ENCODE measurements around the gene AADACL2.
"Not testable (repeated sequence)": the region's sequence is repeated elsewhere in the genome, so short reads cannot be mapped to it uniquely, and the experiment has no call there.

Gene AADACL2

GRCh38 chr3:151761581-151761980 is 27.9 kb downstream of the AADACL2 start:
- H3K4me3 ChIP-seq (ENCODE audit: low read depth in 1 of 2, low read length in 2 of 2): no peak overlapping the region
- H3K9ac ChIP-seq (ENCODE audit: low read depth in 1 of 2, low read length in 2 of 2): no peak overlapping the region
- H3K27me3 ChIP-seq (ENCODE audit: control insufficient read depth in 1 of 2, insufficient read depth in 2 of 2, low read length in 2 of 2): no peaks in the 10 kb centered on the region
- H3K36me3 ChIP-seq (ENCODE audit: control insufficient read depth in 1 of 2, insufficient read depth in 2 of 2, low read length in 2 of 2): no peaks in the 10 kb centered on the region
- no peaks in the 10 kb centered on the region for H3K4me1 ChIP-seq (ENCODE audit: control insufficient read depth in 1 of 2, insufficient read depth in 2 of 2, low read length in 2 of 2)
- H3K9me3 ChIP-seq (ENCODE audit: control insufficient read depth in 1 of 2, low read length in 2 of 2): no peaks in the 10 kb centered on the region
- no peak overlapping the region for H3K27ac ChIP-seq (ENCODE audit: low read depth, low read length)

- not testable (repeated sequence) for H3K9ac ChIP-seq (ENCODE audit: low read depth in 1 of 2, low read length in 2 of 2); H3K4me3 ChIP-seq (ENCODE audit: low read depth in 1 of 2, low read length in 2 of 2); H3K36me3 ChIP-seq (ENCODE audit: control insufficient read depth in 1 of 2, insufficient read depth in 2 of 2, low read length in 2 of 2); H3K4me1 ChIP-seq (ENCODE audit: control insufficient read depth in 1 of 2, insufficient read depth in 2 of 2, low read length in 2 of 2); H3K9me3 ChIP-seq (ENCODE audit: control insufficient read depth in 1 of 2, low read length in 2 of 2); H3K27me3 ChIP-seq (ENCODE audit: control insufficient read depth in 1 of 2, insufficient read depth in 2 of 2, low read length in 2 of 2); H3K27ac ChIP-seq (ENCODE audit: low read depth, low read length)
Observed at GRCh38 chr3:151764699-151765098, 31.0 kb downstream of the AADACL2 start.

GRCh38 chr3:151765685-151766084 is 32.0 kb downstream of the AADACL2 start:
- H3K4me3 ChIP-seq (ENCODE audit: low read depth in 1 of 2, low read length in 2 of 2): no peak overlapping the region
- H3K9ac ChIP-seq (ENCODE audit: low read depth in 1 of 2, low read length in 2 of 2): no peak overlapping the region
- no peaks in the 10 kb centered on the region for H3K36me3 ChIP-seq (ENCODE audit: control insufficient read depth in 1 of 2, insufficient read depth in 2 of 2, low read length in 2 of 2)
- H3K27ac ChIP-seq (ENCODE audit: low read depth, low read length): no peak overlapping the region
- no peaks in the 10 kb centered on the region for H3K27me3 ChIP-seq (ENCODE audit: control insufficient read depth in 1 of 2, insufficient read depth in 2 of 2, low read length in 2 of 2)
- peaks cover 5 to 7% of the 10 kb centered on the region in 2 donors for H3K4me1 ChIP-seq (ENCODE audit: control insufficient read depth in 1 of 2, insufficient read depth in 2 of 2, low read length in 2 of 2)
- H3K9me3 ChIP-seq (ENCODE audit: control insufficient read depth in 1 of 2, low read length in 2 of 2): no peaks in the 10 kb centered on the region

- H3K27ac ChIP-seq (ENCODE audit: low read depth, low read length): no peak overlapping the region
- no peaks in the 10 kb centered on the region for H3K27me3 ChIP-seq (ENCODE audit: control insufficient read depth in 1 of 2, insufficient read depth in 2 of 2, low read length in 2 of 2)
- no peaks in the 10 kb centered on the region for H3K36me3 ChIP-seq (ENCODE audit: control insufficient read depth in 1 of 2, insufficient read depth in 2 of 2, low read length in 2 of 2)
Observed at GRCh38 chr3:151766454-151766853, 32.7 kb downstream of the AADACL2 start.

GRCh38 chr3:151768393-151768930 is 34.7 kb downstream of the AADACL2 start:
- Histone ChIP-seq H3K27me3 (ENCODE audit: control insufficient read depth in 1 of 2, insufficient read depth in 2 of 2, low read length in 2 of 2) (no peaks in the 10 kb centered on the region), H3K27ac (ENCODE audit: low read depth, low read length) (no peak overlapping the region), H3K9ac (ENCODE audit: low read depth in 1 of 2, low read length in 2 of 2) (no peak overlapping the region), H3K36me3 (ENCODE audit: control insufficient read depth in 1 of 2, insufficient read depth in 2 of 2, low read length in 2 of 2) (no peaks in the 10 kb centered on the region), H3K4me3 (ENCODE audit: low read depth in 1 of 2, low read length in 2 of 2) (no peak overlapping the region), H3K4me1 (ENCODE audit: control insufficient read depth in 1 of 2, insufficient read depth in 2 of 2, low read length in 2 of 2) (peaks cover 7 to 8% of the 10 kb centered on the region in 2 donors), H3K9me3 (ENCODE audit: control insufficient read depth in 1 of 2, low read length in 2 of 2) (no peaks in the 10 kb centered on the region)

More at GRCh38 chr3:151766454-151766853, 32.7 kb downstream of the AADACL2 start:
- Histone ChIP-seq H3K9me3 (ENCODE audit: control insufficient read depth in 1 of 2, low read length in 2 of 2) (no peaks in the 10 kb centered on the region), H3K9ac (ENCODE audit: low read depth in 1 of 2, low read length in 2 of 2) (no peak overlapping the region), H3K4me1 (ENCODE audit: control insufficient read depth in 1 of 2, insufficient read depth in 2 of 2, low read length in 2 of 2) (peaks cover 7 to 8% of the 10 kb centered on the region in 2 donors), H3K4me3 (ENCODE audit: low read depth in 1 of 2, low read length in 2 of 2) (no peak overlapping the region)

GRCh38 chr3:151769175-151769574 is 35.4 kb downstream of the AADACL2 start:
- Histone ChIP-seq H3K27ac (ENCODE audit: low read depth, low read length) (no peak overlapping the region), H3K4me1 (ENCODE audit: control insufficient read depth in 1 of 2, insufficient read depth in 2 of 2, low read length in 2 of 2) (peaks cover 7 to 8% of the 10 kb centered on the region in 2 donors)

GRCh38 chr3:151770956-151771355 is 37.2 kb downstream of the AADACL2 start:
- peak overlapping the region; percentile 65 to 67 for H3K4me3 ChIP-seq (ENCODE audit: low read depth in 1 of 2, low read length in 2 of 2)

More at GRCh38 chr3:151769175-151769574, 35.4 kb downstream of the AADACL2 start:
- Histone ChIP-seq H3K36me3 (ENCODE audit: control insufficient read depth in 1 of 2, insufficient read depth in 2 of 2, low read length in 2 of 2) (no peaks in the 10 kb centered on the region), H3K4me3 (ENCODE audit: low read depth in 1 of 2, low read length in 2 of 2) (no peak overlapping the region), H3K9me3 (ENCODE audit: control insufficient read depth in 1 of 2, low read length in 2 of 2) (no peaks in the 10 kb centered on the region), H3K27me3 (ENCODE audit: control insufficient read depth in 1 of 2, insufficient read depth in 2 of 2, low read length in 2 of 2) (no peaks in the 10 kb centered on the region), H3K9ac (ENCODE audit: low read depth in 1 of 2, low read length in 2 of 2) (no peak overlapping the region)

GRCh38 chr3:151772825-151773480 is 39.2 kb downstream of the AADACL2 start:
- H3K27me3 ChIP-seq (ENCODE audit: control insufficient read depth in 1 of 2, insufficient read depth in 2 of 2, low read length in 2 of 2): no peaks in the 10 kb centered on the region
- H3K9ac ChIP-seq (ENCODE audit: low read depth in 1 of 2, low read length in 2 of 2): peak overlapping the region in 1 of 2 donors; percentile 9
- no peaks in the 10 kb centered on the region for H3K9me3 ChIP-seq (ENCODE audit: control insufficient read depth in 1 of 2, low read length in 2 of 2)
- H3K27ac ChIP-seq (ENCODE audit: low read depth, low read length): no peak overlapping the region
- peak overlapping the region; percentile 55 to 65 for H3K4me3 ChIP-seq (ENCODE audit: low read depth in 1 of 2, low read length in 2 of 2)
- H3K4me1 ChIP-seq (ENCODE audit: control insufficient read depth in 1 of 2, insufficient read depth in 2 of 2, low read length in 2 of 2): peaks cover 8 to 19% of the 10 kb centered on the region in 2 donors
- no peaks in the 10 kb centered on the region for H3K36me3 ChIP-seq (ENCODE audit: control insufficient read depth in 1 of 2, insufficient read depth in 2 of 2, low read length in 2 of 2)

More at GRCh38 chr3:151770956-151771355, 37.2 kb downstream of the AADACL2 start:
- H3K9ac ChIP-seq (ENCODE audit: low read depth in 1 of 2, low read length in 2 of 2): peak overlapping the region; percentile 48 to 67
- H3K27me3 ChIP-seq (ENCODE audit: control insufficient read depth in 1 of 2, insufficient read depth in 2 of 2, low read length in 2 of 2): no peaks in the 10 kb centered on the region
- peaks cover 8 to 18% of the 10 kb centered on the region in 2 donors for H3K4me1 ChIP-seq (ENCODE audit: control insufficient read depth in 1 of 2, insufficient read depth in 2 of 2, low read length in 2 of 2)
- H3K36me3 ChIP-seq (ENCODE audit: control insufficient read depth in 1 of 2, insufficient read depth in 2 of 2, low read length in 2 of 2): no peaks in the 10 kb centered on the region
- H3K27ac ChIP-seq (ENCODE audit: low read depth, low read length): peak overlapping the region; percentile 33
- no peaks in the 10 kb centered on the region for H3K9me3 ChIP-seq (ENCODE audit: control insufficient read depth in 1 of 2, low read length in 2 of 2)

GRCh38 chr3:151774235-151774634 is 40.5 kb downstream of the AADACL2 start:
- no peak overlapping the region for H3K27ac ChIP-seq (ENCODE audit: low read depth, low read length)
- no peaks in the 10 kb centered on the region for H3K27me3 ChIP-seq (ENCODE audit: control insufficient read depth in 1 of 2, insufficient read depth in 2 of 2, low read length in 2 of 2)
- H3K9me3 ChIP-seq (ENCODE audit: control insufficient read depth in 1 of 2, low read length in 2 of 2): no peaks in the 10 kb centered on the region
- H3K4me1 ChIP-seq (ENCODE audit: control insufficient read depth in 1 of 2, insufficient read depth in 2 of 2, low read length in 2 of 2): peaks cover 6 to 16% of the 10 kb centered on the region in 2 donors
- H3K4me3 ChIP-seq (ENCODE audit: low read depth in 1 of 2, low read length in 2 of 2): no peak overlapping the region
- no peak overlapping the region for H3K9ac ChIP-seq (ENCODE audit: low read depth in 1 of 2, low read length in 2 of 2)
- no peaks in the 10 kb centered on the region for H3K36me3 ChIP-seq (ENCODE audit: control insufficient read depth in 1 of 2, insufficient read depth in 2 of 2, low read length in 2 of 2)

GRCh38 chr3:151774910-151775309 is 41.2 kb downstream of the AADACL2 start:
- H3K9ac ChIP-seq (ENCODE audit: low read depth in 1 of 2, low read length in 2 of 2): no peak overlapping the region
- H3K27me3 ChIP-seq (ENCODE audit: control insufficient read depth in 1 of 2, insufficient read depth in 2 of 2, low read length in 2 of 2): no peaks in the 10 kb centered on the region
- H3K27ac ChIP-seq (ENCODE audit: low read depth, low read length): no peak overlapping the region
- H3K4me1 ChIP-seq (ENCODE audit: control insufficient read depth in 1 of 2, insufficient read depth in 2 of 2, low read length in 2 of 2): peaks cover 4 to 15% of the 10 kb centered on the region in 2 donors
- H3K36me3 ChIP-seq (ENCODE audit: control insufficient read depth in 1 of 2, insufficient read depth in 2 of 2, low read length in 2 of 2): no peaks in the 10 kb centered on the region
- no peak overlapping the region for H3K4me3 ChIP-seq (ENCODE audit: low read depth in 1 of 2, low read length in 2 of 2)
- no peaks in the 10 kb centered on the region for H3K9me3 ChIP-seq (ENCODE audit: control insufficient read depth in 1 of 2, low read length in 2 of 2)
